NCI-H2196 (cell line): Measurements from ENCODE around the gene OR52E4.

Experiments
- DNase-seq: peaks from one replicate; lab custom pipeline; 2025; ENCODE audit not compliant: unreplicated experiment; lab: John Stamatoyannopoulos, UW

Gene OR52E4

GRCh38 chr11:5928811-5929210, 48.4 kb downstream of the OR52E4 start:
- DNase-seq: no peak

- no peak for DNase-seq
Measured at GRCh38 chr11:5929571-5930368, 49.3 kb downstream of the OR52E4 start.

- no peak for DNase-seq
Measured at GRCh38 chr11:5930614-5931013, 50.2 kb downstream of the OR52E4 start.

GRCh38 chr11:5931061-5931460, 50.6 kb downstream of the OR52E4 start:
- DNase-seq: no peak

DNA sequence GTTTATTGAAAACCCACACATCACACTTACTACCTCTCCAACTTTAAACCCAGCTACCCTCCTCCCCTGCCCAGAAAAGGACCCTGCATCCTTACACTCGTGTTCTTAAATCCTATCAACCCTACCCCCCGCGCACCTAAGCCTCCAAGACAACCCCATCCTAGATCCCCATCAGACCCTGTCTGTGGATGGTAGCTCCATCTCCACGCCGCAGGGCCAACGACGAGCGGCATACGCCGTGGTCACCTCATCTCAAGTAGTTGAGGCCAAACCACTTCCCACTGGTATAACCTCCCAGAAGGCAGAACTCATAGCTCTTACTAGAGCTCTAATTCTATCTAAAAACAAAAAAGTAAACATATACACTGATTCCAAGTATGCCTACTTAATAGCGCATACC, 52.2 kb downstream of the OR52E4 start:
- no peak for DNase-seq

DNA sequence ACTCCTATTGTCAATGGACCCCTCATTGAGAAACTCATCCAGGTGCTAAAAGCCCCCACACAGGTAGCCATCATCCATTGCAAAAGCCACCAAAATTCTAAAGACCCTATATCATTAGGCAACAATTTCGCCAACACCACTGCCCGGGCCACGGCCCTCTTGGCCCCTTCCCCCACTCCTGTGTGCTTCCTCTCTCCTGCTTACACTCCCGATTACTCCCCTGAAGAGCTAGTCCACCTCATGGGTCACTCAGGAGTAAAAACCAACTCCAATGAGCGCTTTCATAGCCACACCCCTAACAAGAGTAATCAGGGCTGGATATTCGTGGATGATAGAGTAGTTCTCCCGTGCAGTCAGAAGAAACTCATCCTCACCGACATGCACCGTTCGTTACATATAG, 52.7 kb downstream of the OR52E4 start:
- DNase-seq: no peak
